Measurements from ENCODE around the gene TRMT5. TPM values are rescaled to one million over a fixed set of nuclear protein-coding genes. Genes with fewer than 3 reads are reported as not detected.

The TRMT5 gene
- total and polyA plus RNA-seq, 2 of the 8 experiments (the other 6 are each of a cell fraction or from before 2014, with no cell fraction given) = 4.3 to 24.2 TPM

DNA sequence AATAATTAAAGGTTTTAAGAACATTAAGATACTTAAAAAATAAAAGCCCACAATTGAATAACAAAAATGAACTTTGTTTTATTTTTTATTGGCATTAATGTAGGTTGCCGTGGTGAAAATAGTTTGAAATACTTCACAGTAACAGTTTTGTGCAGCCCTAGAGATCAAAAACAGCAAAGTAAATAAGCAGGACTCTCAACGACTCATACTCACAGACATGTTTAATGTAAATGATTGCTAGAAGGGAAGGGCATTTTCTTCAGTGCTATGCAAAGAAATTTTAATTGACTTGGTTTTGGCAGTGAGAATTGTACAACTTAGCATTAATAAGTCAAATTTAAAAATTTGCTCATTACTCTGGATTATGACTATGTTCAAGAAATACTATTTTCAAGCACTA lies 16.0 kb downstream of the TRMT5 start (continued):
- no peak for TF ChIP-seq KDM5A (IDR thresholded peaks at IDR 0.05; ENCODE audit: low read length)
- TF ChIP-seq POLR2AphosphoS5 (IDR thresholded peaks at IDR 0.05; ENCODE audit: low read depth, low read length) = no peak
- no peak for TF ChIP-seq SIRT6 (IDR thresholded peaks at IDR 0.05; ENCODE audit: low read length)
